IMR-90 (cell line): ENCODE measurements around the gene CLIC1. TPM values are rescaled to one million over a fixed set of nuclear protein-coding genes. Genes with fewer than 3 reads are reported as not detected.

Experiments used
- ATAC-seq: fragments of 200-7000 bp; cut with Tn5 transposase; 2 replicates; pipeline ENCODE4 v1.9.1; 2020; ENCODE audit warnings: low read depth, mild to moderate bottlenecking, moderate library complexity
- BruUV-seq: library from RNA; stranded (reverse); fragments of 400-500 nt; replicated peaks from 2 replicates; lab custom pipeline; 2021; lab: Mats Ljungman, UMichigan
- CTCF ChIA-PET: fragments of 300-600 bp; formaldehyde crosslinking; extraction: SDS; loops from one replicate; lab custom pipeline; 2021; ENCODE audit warnings: antibody characterized with exemption; lab: Yijun Ruan, JAX
- POLR2A ChIA-PET: fragments of 300-600 bp; sonication (Branson Sonifier 250); formaldehyde crosslinking; loops from one replicate; lab custom pipeline; 2022; ENCODE audit warnings: antibody characterized with exemption; ENCODE audit not compliant: unreplicated experiment; lab: Charles Lee
- DNase-seq: peaks from one replicate; pipeline ENCODE4 v3.0.0; 2013
- H2AFZ ChIP-seq: replicated peaks from 2 replicates; pipeline ENCODE3; 2013; ENCODE audit warnings: low read length, mild to moderate bottlenecking; ENCODE audit not compliant: poor library complexity
- H2AK5ac ChIP-seq: 2 replicates; pipeline ENCODE4 v1.6.1; 2013; ENCODE audit warnings: low read depth, low read length, inconsistent platforms
- H2AK9ac ChIP-seq: replicated peaks from 2 replicates; pipeline ENCODE3; 2013; ENCODE audit warnings: mild to moderate bottlenecking, low read depth, low read length, moderate library complexity; ENCODE audit not compliant: poor library complexity
- H2BK120ac ChIP-seq: 2 replicates; pipeline ENCODE4 v1.6.1; 2013; ENCODE audit warnings: low read depth, low read length, inconsistent platforms
- H2BK15ac ChIP-seq: 3 replicates; pipeline ENCODE4 v1.6.1; 2013; ENCODE audit warnings: low read depth, low read length, inconsistent platforms
- H2BK20ac ChIP-seq: 2 replicates; pipeline ENCODE4 v1.6.1; 2013; ENCODE audit warnings: low read depth, mild to moderate bottlenecking, inconsistent platforms, low read length, moderate library complexity
- H2BK5ac ChIP-seq: 2 replicates; pipeline ENCODE4 v1.6.1; 2013; ENCODE audit warnings: mild to moderate bottlenecking, low read depth, low read length, inconsistent platforms; ENCODE audit not compliant: poor library complexity, severe bottlenecking
- H3K14ac ChIP-seq: replicated peaks from 2 replicates; pipeline ENCODE4 v1.6.1; 2013; ENCODE audit warnings: low read depth, low read length, inconsistent platforms
- H3K18ac ChIP-seq: 2 replicates; pipeline ENCODE4 v1.6.1; 2013; ENCODE audit warnings: low read depth, low read length, control low read depth
- H3K23ac ChIP-seq: 2 replicates; pipeline ENCODE4 v1.6.1; 2013; ENCODE audit warnings: low read depth, low read length, inconsistent platforms
- H3K27ac ChIP-seq: 2 replicates; pipeline ENCODE4 v1.5.1; 2013; ENCODE audit warnings: mild to moderate bottlenecking, control low read depth, low read length; ENCODE audit not compliant: insufficient read depth
- H3K27me3 ChIP-seq: 2 replicates; pipeline ENCODE4 v1.6.1; 2013; ENCODE audit warnings: low read length; ENCODE audit not compliant: control insufficient read depth, insufficient read depth
- H3K36me3 ChIP-seq: 2 replicates; pipeline ENCODE4 v1.6.1; 2013; ENCODE audit warnings: low read length, mixed read lengths; ENCODE audit not compliant: control insufficient read depth, insufficient read depth
- H3K4ac ChIP-seq: 2 replicates; pipeline ENCODE4 v1.6.1; 2013; ENCODE audit warnings: low read depth, low read length, inconsistent platforms
- H3K4me1 ChIP-seq: 2 replicates; pipeline ENCODE4 v1.6.1; 2013; ENCODE audit warnings: low read length, mixed read lengths; ENCODE audit not compliant: control insufficient read depth, insufficient read depth
- H3K4me2 ChIP-seq: 2 replicates; pipeline ENCODE4 v1.6.1; 2013; ENCODE audit warnings: low read depth, mild to moderate bottlenecking, control low read depth, low read length, moderate library complexity
- H3K4me3 ChIP-seq: 2 replicates; pipeline ENCODE4 v1.5.1; 2013; ENCODE audit warnings: low read depth, mild to moderate bottlenecking, control low read depth, low read length, moderate library complexity; ENCODE audit not compliant: insufficient read depth
- H3K56ac ChIP-seq: 2 replicates; pipeline ENCODE4 v1.6.1; 2013; ENCODE audit warnings: low read length, inconsistent platforms; ENCODE audit not compliant: insufficient read depth; ENCODE audit errors: extremely low read depth
- H3K79me1 ChIP-seq, 2 experiments: 2 replicates each; pipeline ENCODE4 v1.6.1; 2013; ENCODE audit warnings: low read length in 2 of 2, inconsistent platforms in 1 of 2, low read depth in 1 of 2
- H3K9ac ChIP-seq: 2 replicates; pipeline ENCODE4 v1.6.1; 2013; ENCODE audit warnings: low read depth, low read length, control low read depth
- H3K9me1 ChIP-seq: 2 replicates; pipeline ENCODE4 v1.6.1; 2013; ENCODE audit warnings: low read length, inconsistent platforms; ENCODE audit not compliant: insufficient read depth
- H3K9me3 ChIP-seq: 2 replicates; pipeline ENCODE4 v1.6.1; 2013; ENCODE audit warnings: low read length; ENCODE audit not compliant: control insufficient read depth, insufficient read depth
- H4K20me1 ChIP-seq: 2 replicates; pipeline ENCODE4 v1.6.1; 2013; ENCODE audit warnings: low read length, inconsistent platforms; ENCODE audit not compliant: insufficient read depth
- H4K5ac ChIP-seq: 2 replicates; pipeline ENCODE4 v1.6.1; 2013; ENCODE audit warnings: mild to moderate bottlenecking, low read depth, low read length, control low read depth
- H4K8ac ChIP-seq, 2 experiments: 2 replicates each; pipeline ENCODE4 v1.6.1; 2013; ENCODE audit warnings: low read depth in 2 of 2, low read length in 2 of 2, control low read depth in 1 of 2, inconsistent platforms in 1 of 2
- H4K91ac ChIP-seq: 2 replicates; pipeline ENCODE4 v1.6.1; 2013; ENCODE audit warnings: low read depth, low read length, inconsistent platforms; ENCODE audit not compliant: insufficient read depth
- BHLHE40 ChIP-seq: fragments of 150-350 bp; IDR thresholded peaks from 2 replicates; pipeline ENCODE4 v1.6.1; 2016; ENCODE audit warnings: mild to moderate bottlenecking, low read depth, low read length
- CEBPB ChIP-seq: IDR thresholded peaks from 2 replicates; pipeline ENCODE4 v1.6.1; 2012; ENCODE audit warnings: low read depth, low read length, improper control_type of control experiment
- CHD1 ChIP-seq: IDR thresholded peaks from 2 replicates; pipeline ENCODE4 v1.6.1; 2012; ENCODE audit warnings: low read depth, low read length, improper control_type of control experiment
- FOS ChIP-seq: fragments of 150-350 bp; IDR thresholded peaks from 2 replicates; pipeline ENCODE4 v1.6.1; 2016; ENCODE audit warnings: low read depth, low read length
- MAFK ChIP-seq: IDR thresholded peaks from 2 replicates; pipeline ENCODE4 v1.6.1; 2012; ENCODE audit warnings: low read depth, low read length, improper control_type of control experiment
- NFE2L2 ChIP-seq: fragments of 150-350 bp; IDR thresholded peaks from 2 replicates; pipeline ENCODE4 v1.6.1; 2016; ENCODE audit warnings: low read depth, mild to moderate bottlenecking, low read length
- RAD21 ChIP-seq: IDR thresholded peaks from 2 replicates; pipeline ENCODE4 v1.6.1; 2012; ENCODE audit warnings: low read length, improper control_type of control experiment
- SMC3 ChIP-seq: fragments of 150-350 bp; IDR thresholded peaks from 2 replicates; pipeline ENCODE4 v1.6.1; 2016; ENCODE audit warnings: low read depth, mild to moderate bottlenecking, antibody characterized with exemption, low read length, moderate library complexity
- WGBS, 2 experiments: methylation state at CpG; one replicate each; pipeline versions ENCODE4 v1.1.5 to v1.1.7; 2013; ENCODE audit warnings: missing lambda C conversion rate in 2 of 2; ENCODE audit not compliant: insufficient read length in 1 of 2; ENCODE audit errors: extremely low coverage in 2 of 2; 5-methylcytosine and 5-hydroxymethylcytosine counted together
- dilution Hi-C: fragments of 300-500 bp; cut with HindIII; formaldehyde crosslinking; loops from one replicate; pipeline ENCODE4 v1.14.3; 2018; ENCODE audit warnings: low sequenced_read_pairs; ENCODE audit not compliant: unreplicated experiment
- in situ Hi-C: fragments of 300-500 bp; cut with MboI; formaldehyde crosslinking; loops from 3 replicates; pipeline ENCODE4 v1.14.3; 2019; ENCODE audit warnings: low sequenced_read_pairs, inconsistent platforms, mixed read lengths
- intact Hi-C: fragments of 100-400 bp; cut with micrococcal nuclease; formaldehyde crosslinking; loops from 2 replicates; pipeline ENCODE4 v1.10.0; 2022
- polyA plus RNA-seq, 3 experiments: library from polyadenylated mRNA; depleted of rRNA; stranded (reverse); fragments of >200 nt; gene quantifications; 2 replicates each; pipeline ENCODE4 v1.2.3, GENCODE V29; 2012; ENCODE audit warnings: low replicate concordance in 1 of 3
- total RNA-seq: library from RNA; depleted of rRNA; stranded (reverse); fragments of >200 nt; gene quantifications from 2 replicates; pipeline ENCODE4 v1.2.3, GENCODE V29; 2012

Gene CLIC1
- total and polyA plus RNA-seq, 2 of the 4 experiments (the other 2 are of a cell fraction) = 706 to 1,185 TPM

DNA sequence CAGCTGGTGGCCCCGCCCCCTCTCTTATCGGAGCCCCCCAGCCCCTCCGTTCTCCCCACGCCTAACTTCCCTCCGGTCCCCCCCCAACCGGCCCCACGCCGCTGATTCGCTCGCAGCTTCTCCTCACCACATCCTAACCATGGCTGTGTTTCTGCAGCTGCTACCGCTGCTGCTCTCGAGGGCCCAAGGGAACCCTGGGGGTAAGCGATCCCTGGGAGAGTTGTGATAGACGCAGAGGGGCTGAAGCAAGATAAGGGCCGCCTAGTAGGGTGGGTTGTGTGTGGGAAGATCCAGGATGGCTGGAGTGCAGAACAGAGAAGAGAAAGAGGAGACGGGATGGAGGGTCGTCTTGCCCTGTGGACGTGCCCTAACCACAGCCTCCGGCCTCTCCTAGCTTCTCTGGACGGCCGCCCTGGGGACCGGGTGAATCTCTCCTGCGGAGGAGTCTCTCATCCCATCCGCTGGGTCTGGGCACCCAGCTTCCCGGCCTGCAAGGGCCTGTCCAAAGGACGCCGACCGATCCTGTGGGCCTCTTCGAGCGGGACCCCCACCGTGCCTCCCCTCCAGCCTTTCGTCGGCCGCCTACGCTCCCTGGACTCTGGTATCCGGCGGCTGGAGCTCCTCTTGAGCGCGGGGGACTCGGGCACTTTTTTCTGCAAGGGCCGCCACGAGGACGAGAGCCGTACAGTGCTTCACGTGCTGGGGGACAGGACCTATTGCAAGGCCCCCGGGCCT lies 12.9 kb downstream of the CLIC1 start, which contains the start of gene MPIG6B:
Gene MPIG6B (plus strand): TSS at position 129 of the 735 bp plus-strand sequence. CDS start 11 bp downstream, at position 140.
- TF ChIP-seq SMC3 = no peak
- no peak for TF ChIP-seq FOS
- no peak for TF ChIP-seq CEBPB
- TF ChIP-seq RAD21 = no peak
- no peak for TF ChIP-seq NFE2L2
- no peak for TF ChIP-seq BHLHE40
- TF ChIP-seq CHD1 = no peak
- TF ChIP-seq MAFK = no peak
- H3K4ac ChIP-seq = no peak within 1 kb of the TSS
- H4K8ac ChIP-seq = no peak within 1 kb of the TSS
- WGBS, 2 experiments = 89% methylated on average over 13 of the region's 46 CpGs; no CpG with 5 or more reads in 1 of the 2 experiments
- H4K20me1 ChIP-seq = no peaks in the 10 kb centered on the region
- H4K91ac ChIP-seq = no peak within 1 kb of the TSS
- no peak within 1 kb of the TSS for H3K27ac ChIP-seq
- H3K36me3 ChIP-seq = peaks cover 19% of the 10 kb centered on the region
- H2AK9ac ChIP-seq = peak within 1 kb of the TSS; percentile 1
- intact Hi-C loops = no loop called here
- in situ Hi-C loops = no loop called here
- H2AFZ ChIP-seq = no peak within 1 kb of the TSS
- no TSS peak for BruUV-seq
- no peak within 1 kb of the TSS for H3K18ac ChIP-seq
- no peak for DNase-seq
- peaks cover 1% of the 10 kb centered on the region for H3K4me1 ChIP-seq
- no peak within 1 kb of the TSS for H3K9ac ChIP-seq
- H2BK120ac ChIP-seq = no peak within 1 kb of the TSS
- no peak within 1 kb of the TSS for H2BK20ac ChIP-seq
- H3K4me3 ChIP-seq = no peak within 1 kb of the TSS
- peaks cover 0 to 11% of the 10 kb centered on the region in 2 experiments; a peak in 2 of 4 replicates for H3K79me1 ChIP-seq
- ATAC-seq = no peak
- no peak within 1 kb of the TSS for H2BK5ac ChIP-seq
- H3K27me3 ChIP-seq = no peaks in the 10 kb centered on the region; the same call in 1 of the 2 replicates
- no peak within 1 kb of the TSS for H3K56ac ChIP-seq
- CTCF ChIA-PET = no interaction called here
- H4K5ac ChIP-seq = no peak within 1 kb of the TSS
- no peak within 1 kb of the TSS for H3K4me2 ChIP-seq
- H3K9me3 ChIP-seq = no peaks in the 10 kb centered on the region
- H2AK5ac ChIP-seq = no peak within 1 kb of the TSS
- no peak within 1 kb of the TSS for H2BK15ac ChIP-seq
- peaks cover 4% of the 10 kb centered on the region; the same call in 1 of the 2 replicates for H3K9me1 ChIP-seq
- POLR2A ChIA-PET = interaction anchor here (0.6 kb wide), 1 partner anchor 11 kb away, joined by 3 read pairs; no protein-coding TSS in a partner anchor
- no peak within 1 kb of the TSS for H3K23ac ChIP-seq
- dilution Hi-C loops = no loop called here
- no peak within 1 kb of the TSS for H3K14ac ChIP-seq
